HG02884 (cell line): ENCODE results near the gene ZNF3.

ENCODE experiments used
- ATAC-seq: cut with Tn5 transposase; IDR thresholded peaks from one replicate; pipeline ENCODE4 v1.9.1; 2021; ENCODE audit warnings: mild to moderate bottlenecking, moderate library complexity; ENCODE audit not compliant: unreplicated experiment

The ZNF3 gene

DNA sequence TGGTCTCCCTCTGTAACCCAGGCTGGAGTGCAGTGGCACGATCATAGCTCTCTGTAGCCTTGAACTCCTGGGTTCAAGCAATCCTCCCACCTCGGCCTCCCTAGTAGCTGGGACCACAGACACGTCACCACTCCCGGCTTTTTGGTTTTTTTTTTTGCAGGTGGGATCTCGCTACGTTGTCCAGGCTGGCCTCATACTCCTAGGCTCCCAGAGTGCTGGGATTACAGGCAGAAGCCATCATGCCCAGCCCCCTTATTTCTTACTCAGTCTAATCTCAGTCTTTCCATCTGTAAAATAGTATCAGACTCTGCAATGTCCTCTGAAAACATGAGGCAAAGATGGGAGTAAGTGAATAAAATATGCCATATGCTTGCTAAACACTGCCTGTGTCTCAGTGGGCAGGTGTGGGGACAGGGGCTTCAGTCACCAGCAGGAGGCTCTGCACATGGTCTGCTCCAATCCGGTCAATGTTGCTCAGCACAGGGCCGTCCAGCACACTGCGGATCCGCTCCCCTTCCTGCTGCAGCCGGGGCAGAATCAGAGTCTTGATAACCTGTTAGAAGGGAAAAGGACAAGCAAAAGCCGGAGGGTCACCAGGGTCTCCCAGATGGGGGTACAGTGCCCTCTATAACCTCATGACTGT, 28.1 kb upstream of the ZNF3 start:
- ATAC-seq = no peak

DNA sequence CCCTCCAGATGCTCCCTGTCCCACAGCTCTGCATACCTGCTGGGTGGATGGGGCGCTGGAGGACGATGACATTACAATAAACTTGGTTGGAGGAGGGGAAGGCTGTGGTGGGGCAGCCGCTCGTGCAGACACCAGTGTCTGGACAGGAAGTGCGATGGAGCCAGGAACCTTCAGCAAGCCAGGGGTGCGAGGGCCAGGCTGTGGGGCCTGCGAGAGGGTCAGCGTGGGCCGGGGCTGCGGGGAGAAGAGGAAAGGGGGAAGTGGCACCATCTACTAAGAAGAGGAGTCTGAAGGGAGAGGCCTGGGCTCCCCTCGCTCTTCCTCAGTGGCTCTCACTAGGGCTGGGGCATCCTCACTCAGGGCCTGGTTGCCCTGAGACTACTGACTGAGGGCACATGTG, 26.4 kb upstream of the ZNF3 start:
- no peak for ATAC-seq

DNA sequence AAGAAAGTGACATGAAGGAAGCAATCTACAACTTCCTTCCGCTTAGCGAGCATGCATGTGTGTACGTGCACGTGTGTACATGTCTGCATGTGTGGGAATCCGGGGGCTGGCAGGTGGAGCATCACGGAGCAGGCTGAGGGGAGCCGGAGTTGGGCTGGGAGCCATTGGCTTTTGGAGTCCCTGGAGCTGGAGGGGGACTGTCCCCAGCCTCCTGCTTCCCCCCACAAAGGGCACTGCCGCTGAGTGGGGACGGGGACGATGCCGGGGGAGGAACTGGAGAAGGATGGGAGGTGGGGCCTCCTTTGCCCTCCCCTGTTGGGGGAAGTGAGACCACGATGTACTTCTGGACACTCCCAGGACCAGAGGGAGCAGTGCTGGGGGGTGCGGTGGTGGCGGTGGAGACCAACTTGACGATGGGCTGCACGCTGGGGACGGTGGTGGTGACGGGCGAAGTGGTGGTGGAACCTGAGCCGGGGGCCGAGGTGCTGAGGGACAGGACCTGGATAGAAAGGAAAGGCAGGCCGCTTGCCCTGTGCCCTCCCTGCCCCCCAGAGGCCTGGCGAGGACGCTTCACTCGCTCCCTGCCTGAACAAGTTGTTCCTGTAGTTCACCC, 25.7 kb upstream of the ZNF3 start:
- ATAC-seq = no peak

DNA sequence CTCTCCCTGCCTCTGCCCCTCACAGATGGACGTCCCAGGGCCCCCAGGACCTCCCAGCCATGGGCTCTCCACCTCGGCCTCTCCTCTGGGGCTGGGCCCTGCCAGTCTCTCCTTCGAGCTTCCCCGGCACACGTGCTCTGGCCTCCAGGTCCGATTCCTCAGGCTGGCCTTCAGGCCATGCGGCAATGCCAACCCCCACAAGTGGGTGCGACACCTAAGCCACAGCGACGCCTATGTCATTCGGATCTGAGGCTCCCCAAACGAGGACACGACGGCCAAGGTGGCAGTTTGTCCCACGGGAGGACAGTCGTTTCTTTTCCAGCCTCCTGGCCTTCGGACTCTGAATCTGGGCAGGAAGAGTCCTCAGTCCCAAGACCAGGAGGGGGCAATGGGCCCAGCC, 25.1 kb upstream of the ZNF3 start:
- ATAC-seq = no peak

DNA sequence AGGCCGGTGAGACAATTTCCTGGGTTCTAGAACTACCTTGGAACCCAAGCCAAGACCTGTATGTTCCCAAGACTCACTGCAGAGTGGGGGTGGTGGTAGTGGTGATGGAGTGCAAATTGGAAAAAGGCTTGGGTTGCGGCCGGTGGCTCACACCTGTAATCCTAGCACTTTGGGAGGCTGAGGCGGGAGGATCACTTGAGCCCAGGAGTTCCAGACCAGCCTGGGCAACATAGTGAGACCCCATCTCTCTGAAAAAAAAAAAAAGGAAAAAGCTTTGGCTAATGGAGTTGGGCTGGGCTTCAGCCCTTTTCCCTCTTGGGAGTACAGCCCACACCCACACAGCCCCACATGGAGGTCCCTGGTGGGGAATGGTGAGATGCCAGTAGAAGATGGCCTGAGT, 24.0 kb upstream of the ZNF3 start:
- ATAC-seq = no peak

DNA sequence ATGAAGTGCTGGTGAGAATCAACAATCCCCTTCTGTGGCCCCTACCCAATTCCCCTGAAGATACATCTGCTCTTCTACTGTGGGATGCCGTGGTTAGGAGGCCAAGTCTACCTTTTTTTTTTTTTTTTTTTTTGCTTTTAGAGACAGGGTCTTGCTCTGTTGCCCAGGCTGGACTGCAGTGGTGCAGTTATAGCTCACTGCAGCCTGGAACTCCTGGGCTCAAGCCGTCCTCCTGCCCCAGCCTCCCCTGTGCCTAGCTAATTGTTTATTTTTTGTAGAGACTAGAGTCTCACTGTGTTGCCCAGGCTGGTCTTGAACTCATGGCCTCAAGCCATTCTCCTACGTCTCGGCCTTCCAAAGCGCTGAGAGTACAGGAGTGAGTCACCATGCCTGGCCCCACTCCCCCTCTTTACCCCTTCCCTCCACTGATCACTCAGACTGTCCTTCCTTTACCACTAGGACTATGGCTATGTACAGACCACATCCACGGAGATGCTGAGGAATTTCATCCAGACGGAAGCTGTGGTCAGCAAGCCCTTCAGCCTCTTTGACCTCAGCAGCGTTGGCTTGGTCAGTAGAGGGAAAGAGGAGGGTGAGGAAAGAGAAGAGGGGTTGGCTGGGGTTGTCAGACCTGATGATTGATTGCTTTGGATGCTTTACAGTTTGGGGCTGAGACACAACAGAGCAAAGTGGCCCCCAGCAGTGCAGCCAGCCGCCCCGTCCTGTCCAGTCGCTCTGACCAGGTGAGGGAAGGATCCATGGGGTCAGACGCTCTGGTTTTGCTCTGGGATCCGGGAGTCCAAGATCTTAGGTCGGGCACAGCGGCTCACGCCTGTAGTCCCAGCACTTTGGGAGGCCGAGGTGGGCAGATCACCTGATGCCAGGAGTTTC, 21.7 kb upstream of the ZNF3 start:
- no peak for ATAC-seq

DNA sequence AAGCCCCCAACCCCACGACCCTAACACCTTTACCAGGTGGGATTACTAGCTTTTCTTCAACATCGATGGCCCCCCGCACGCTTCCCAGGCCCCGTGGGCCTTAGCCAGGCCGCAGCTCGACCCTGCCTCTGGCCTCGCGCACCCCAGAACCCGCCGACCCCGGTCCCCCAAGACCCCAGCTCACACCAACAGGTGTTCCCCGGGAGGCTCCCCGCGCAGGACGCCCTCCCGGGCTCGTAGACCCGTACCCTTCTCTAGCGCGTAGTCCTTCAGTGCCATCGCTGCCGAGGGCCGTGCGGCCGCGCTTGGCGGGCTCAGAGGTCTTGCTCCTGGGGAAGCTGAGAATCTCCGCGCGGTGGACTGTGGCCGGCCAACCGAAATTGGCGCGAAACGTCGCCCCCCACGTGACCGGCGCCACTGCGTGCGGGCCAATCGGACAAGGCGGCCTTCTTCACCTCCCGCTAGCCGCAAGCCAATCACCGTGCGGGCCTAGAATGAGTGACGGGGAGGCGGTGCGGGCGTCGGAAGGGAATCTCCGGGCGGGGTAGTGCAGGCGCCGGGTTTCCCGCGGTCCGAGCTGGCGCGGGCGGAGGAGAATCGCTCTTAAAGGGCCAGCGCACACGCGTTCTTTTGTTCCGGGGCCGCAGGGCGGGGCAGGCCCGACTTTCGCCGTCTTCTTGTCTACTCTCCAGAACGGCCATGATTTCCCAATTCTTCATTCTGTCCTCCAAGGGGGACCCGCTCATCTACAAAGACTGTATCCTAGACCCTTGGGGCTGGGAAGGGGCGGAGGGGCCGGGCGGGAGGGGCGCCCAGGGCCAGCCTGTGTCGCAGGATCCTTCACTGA, 19.7 kb upstream of the ZNF3 start, which contains the start of the genes AP4M1 and MCM7:
AP4M1 (plus strand) TSS at position 628 of the 847 bp plus-strand sequence; CDS start at position 700, 72 bp downstream.
MCM7 (minus strand) TSS at position 382 of the 847 bp plus-strand sequence; CDS start at position 279, 103 bp downstream.
- ATAC-seq = peak; percentile 80

DNA sequence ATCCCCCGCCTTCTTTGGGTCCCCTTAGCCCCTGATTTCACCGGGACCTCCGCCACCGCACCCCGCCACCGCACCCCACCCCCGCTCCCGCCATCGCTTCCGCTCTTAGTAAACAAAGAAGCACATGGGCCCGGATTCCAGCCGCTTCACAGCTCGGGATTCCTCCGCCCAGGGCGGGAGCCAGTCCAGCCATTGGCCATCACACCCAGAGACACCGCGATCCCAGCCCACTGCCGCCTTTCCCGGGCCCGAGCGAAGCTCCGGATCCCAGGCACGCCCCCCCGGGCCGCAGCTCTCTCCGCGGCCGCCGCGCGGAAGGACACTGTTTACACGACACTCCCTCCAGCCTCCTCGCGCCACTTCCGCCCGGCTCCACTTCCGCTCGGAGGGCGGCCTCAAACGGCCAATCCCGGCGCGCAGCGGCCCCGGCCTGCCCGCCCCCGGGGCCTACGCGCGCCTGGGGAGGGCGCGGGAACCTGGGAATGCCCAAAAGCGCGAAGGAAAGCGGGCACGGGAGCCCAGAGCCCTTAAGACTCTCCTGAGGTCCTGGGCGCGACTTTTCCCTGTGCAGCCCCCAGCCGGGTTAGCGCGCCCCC, 19.0 kb upstream of the ZNF3 start:
- peak; percentile 69 for ATAC-seq

DNA sequence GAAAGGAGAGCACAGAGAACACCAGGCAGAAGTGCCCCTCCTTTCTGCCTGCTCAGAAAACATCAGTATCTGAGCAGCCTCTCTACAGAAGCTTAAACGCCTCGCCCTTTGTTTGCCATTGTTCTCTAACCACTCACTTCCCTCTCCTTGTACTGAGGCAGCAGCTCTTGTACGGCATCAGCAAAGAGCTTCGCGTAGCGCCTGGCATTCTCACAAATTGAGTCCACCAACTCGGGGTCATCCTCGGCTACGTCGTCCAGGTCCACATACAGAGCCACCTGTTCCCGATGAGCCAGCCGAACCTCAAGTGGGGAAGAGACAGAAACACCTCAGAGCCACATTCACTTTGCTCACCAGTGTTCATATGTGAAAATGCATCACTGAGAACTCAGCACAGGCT, 17.9 kb upstream of the ZNF3 start:
- no peak for ATAC-seq

DNA sequence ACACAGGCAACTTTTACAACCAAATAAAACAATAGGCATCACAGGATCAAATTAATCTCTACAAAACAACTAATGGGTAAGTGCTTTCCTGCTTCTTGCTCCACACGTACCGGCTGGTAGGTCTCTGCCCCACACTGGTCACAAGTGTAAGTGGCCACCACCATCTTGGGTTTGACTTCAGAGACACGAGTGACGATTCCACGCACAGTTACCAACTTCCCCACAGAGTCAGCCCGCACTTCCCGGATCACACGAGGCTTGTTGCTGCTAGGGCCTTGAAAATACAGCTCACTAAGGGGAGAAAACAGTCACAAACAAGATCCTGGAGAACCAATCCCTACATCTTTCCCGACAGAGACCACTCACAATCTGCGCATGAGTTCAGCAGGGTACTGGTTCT, 17.4 kb upstream of the ZNF3 start:
- no peak for ATAC-seq

DNA sequence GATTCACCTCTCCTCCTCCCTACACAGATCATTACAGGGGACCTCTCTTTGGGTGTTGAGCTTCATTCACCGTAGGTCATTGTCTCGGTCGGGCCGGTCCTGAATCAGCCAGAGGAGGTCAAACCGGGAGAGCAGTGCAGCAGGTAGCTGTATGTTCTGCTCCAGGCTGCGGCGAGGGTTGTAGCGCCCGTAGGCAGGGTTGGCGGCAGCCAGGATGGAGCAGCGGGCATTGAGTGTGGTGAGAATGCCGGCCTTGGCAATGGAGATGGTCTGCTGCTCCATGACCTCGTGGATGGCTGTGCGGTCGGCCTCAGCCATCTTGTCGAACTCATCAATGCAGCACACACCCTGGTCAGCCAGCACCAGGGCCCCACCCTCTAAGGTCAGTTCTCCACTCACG, 14.2 kb upstream of the ZNF3 start:
- no peak for ATAC-seq

DNA sequence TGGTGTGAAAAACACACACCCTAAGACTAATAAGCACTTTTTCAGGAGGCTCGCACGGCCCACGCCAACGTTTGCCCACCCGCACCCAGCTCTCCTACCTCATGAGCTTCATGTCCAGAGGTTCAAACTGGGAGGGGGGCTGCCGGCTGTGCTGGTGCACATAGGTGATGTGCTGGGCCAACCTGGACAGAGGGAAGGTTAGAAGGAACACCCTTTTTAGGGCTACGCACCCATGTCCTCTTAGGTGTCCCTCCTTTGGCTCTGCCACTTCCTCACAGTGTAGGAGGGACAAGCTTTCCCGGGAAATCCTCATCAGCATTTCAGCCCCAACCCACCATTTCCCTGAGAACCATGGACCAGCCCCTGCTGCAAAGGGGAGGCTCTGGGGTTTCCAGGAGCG, 13.8 kb upstream of the ZNF3 start:
- no peak for ATAC-seq

DNA sequence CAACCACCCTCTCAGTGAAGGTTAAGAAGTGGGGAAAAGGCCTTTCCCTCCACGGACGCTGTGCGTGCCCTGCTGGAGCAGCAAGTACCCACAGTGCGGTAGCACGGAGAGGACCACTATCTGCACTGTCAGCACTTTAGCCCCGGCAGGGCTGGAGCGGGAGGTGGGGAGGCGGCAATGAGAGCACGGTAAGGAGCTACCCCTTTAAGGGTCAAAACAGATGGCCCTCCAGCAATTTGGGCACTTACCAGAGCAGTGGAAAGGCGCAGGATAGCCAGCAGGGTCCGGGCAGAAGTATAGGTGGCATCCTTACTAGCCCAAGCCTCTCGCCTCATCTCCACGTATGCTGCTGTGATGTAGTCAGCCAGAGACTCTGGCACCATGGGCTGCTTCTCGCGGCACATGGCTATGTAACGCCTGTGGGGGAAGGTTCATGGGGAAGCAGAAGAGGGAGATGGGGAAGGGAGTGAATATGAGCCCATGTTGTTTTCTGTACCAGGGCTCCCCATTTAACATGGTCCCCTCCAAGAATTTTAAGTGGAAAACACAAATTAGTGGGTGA, 12.5 kb upstream of the ZNF3 start:
- ATAC-seq = no peak

DNA sequence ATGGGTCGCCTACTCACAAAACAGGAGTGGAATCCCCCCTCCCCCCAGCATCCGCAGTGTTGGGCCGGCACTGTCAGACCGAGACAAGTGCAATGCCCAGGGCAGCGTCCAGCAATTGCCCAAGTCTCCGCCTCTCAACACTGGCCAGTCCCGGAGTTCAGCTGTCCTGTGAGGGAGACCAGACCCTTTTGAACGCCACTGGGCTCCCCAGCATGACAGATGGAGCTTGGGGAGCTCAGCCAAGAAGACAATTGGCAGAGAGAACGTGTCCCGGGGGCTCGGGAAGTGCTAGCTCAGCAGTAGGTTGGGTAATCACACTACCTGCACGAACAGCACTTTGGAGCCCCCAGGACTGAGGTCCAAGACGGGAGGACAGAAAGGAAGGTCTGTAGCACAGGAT, 12.0 kb upstream of the ZNF3 start:
- ATAC-seq = no peak

DNA sequence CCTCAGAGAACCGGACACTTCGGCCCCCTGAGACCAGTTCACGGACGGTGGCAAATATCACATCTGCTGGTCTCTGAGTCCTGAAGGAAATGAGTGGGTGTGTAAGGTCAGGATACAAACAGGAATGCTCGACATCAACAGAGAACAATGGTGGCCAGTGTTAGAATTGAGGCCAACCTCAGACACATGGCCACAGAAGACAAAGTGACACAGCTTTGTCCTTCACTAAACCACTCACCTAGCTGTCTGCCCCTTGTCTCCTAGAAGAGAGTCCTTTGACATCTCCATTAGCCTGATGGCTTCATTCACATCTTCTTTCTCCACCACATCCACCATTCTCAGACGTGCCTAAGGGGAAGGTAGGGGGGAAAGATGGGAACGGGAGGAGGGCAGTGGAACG, 11.5 kb upstream of the ZNF3 start:
- ATAC-seq = no peak

DNA sequence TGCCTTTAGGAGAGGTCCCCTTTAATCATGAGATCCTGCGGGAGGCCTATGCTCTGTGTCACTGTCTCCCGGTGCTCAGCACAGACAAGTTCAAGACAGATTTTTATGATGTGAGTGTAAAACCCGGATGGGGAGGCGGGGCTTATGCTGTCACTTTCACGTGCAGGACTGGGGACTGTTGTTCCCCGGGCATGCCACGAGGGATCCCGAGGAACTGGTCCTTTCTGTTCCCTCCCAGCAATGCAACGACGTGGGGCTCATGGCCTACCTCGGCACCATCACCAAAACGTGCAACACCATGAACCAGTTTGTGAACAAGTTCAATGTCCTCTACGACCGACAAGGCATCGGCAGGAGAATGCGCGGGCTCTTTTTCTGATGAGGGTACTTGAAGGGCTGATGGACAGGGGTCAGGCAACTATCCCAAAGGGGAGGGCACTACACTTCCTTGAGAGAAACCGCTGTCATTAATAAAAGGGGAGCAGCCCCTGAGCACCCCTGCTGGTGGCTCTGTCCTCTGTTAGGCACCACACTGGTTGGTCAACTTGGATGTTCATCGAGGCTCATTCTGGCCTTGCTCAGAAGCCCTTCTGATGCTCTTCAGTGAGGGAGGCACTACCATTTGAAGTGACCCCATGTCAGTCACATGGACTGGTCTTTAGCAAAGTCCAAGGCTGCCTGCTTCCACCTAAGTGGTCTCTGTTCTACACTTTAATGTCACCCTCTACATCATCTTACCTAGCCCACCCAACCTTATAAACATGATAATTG, 10.1 kb upstream of the ZNF3 start:
- no peak for ATAC-seq

DNA sequence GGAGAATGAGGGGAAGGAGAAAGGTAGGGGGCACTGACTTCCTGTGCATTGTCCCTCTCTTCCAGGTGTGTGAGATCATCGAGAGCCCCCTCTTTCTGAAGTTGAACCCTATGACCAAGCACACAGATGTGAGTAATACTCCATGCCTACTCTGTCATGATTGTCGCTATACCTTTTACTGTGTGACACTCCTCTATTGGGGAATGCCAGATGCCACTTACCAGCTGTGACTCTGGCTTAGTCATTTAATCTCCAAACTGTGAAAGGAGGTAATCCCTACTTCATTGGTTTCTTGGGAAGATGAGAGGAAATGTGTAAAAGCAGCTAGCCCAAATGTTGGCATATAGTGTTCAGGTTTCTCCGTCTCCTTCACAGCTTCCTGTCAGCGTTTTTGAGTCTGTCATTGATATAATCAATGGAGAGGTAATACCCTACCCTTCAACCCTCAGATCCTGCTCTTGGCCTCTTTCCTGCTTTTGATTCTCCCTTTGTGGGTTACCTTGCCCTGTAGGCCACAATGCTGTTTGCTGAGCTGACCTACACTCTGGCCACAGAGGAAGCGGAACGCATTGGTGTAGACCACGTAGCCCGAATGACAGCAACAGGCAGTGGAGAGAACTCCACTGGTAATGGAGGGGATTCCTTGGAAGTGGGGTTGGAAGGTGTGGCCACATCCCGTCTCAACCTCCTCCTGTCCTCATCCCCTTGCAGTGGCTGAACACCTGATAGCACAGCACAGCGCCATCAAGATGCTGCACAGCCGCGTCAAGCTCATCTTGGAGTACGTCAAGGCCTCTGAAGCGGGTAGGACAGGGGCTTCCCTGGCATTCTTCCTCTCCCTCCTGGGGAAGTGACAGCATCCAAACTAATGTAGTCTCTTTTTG, 9.2 kb upstream of the ZNF3 start:
- ATAC-seq = no peak

DNA sequence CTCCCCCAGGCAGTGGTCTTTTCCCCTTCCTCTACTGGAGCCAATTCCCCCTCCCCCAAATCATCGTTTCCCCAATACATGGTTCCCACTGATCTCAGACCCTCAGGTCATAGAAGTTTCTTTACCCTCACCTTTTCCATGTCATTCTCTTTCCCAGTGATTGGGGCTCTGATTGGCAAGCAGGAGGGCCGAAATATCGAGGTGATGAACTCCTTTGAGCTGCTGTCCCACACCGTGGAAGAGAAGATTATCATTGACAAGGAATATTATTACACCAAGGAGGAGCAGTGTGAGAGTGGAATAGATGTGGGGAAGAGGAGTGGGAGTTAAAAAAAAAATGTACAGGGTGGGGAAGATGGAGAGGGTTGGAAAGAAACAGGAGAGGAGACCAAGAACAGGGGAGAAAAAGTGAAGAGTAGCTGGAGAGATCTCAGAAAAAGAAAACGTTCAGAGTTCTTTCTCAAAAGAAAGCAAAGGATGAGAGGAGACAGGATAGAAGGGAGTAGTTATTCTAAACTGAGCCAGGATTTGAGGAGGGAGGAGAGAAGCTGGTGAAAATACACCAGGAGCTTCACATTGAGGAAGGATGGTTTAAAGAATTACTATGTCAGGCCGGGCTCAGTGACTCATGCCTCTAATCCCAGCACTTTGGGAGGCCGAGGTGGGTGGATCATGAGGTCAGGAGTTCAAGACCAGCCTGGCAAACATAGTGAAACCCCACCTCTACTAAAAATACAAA, 8.1 kb upstream of the ZNF3 start:
- ATAC-seq = no peak
